T-cell (primary cell): ENCODE measurements around the gene KCNK1. TPM values are rescaled to one million over a fixed set of nuclear protein-coding genes. Genes with fewer than 3 reads are reported as not detected.
"Not testable (repeated sequence)": the region's sequence is repeated elsewhere in the genome, so short reads cannot be mapped to it uniquely, and the experiment has no call there.

Experiments used
- ATAC-seq, 4 experiments: fragments of 200-7000 bp in 3 of 4; fragments of 150-1000 bp in 1 of 4; cut with Tn5 transposase; replicated peaks in 1 of 4; 1 replicate in 3 of 4; 2 replicates in 1 of 4; pipeline ENCODE4 v1.10.0; 2021; ENCODE audit warnings: moderate library complexity in 3 of 4, mild to moderate bottlenecking in 2 of 4, moderate number of reproducible peaks in 1 of 4
- CTCF ChIA-PET, 2 donors: fragments of 300-600 bp; sonication (Branson Sonifier 250); formaldehyde crosslinking; loops; one replicate each; lab custom pipeline; 2022; ENCODE audit warnings: antibody characterized with exemption in 2 of 2; lab: Charles Lee
- POLR2A ChIA-PET, 2 donors: fragments of 300-600 bp; sonication (Branson Sonifier 250); formaldehyde crosslinking; loops; one replicate each; lab custom pipeline; 2022; ENCODE audit warnings: antibody characterized with exemption in 2 of 2; lab: Charles Lee
- DNase-seq, 35 experiments: peaks; one replicate each; pipeline versions ENCODE4 v3.0.0 to v3.0.0-alpha.2; 2013 to 2023
- H3K27ac ChIP-seq: one replicate; pipeline ENCODE4 v1.5.1; 2013; ENCODE audit warnings: low read length
- H3K27me3 ChIP-seq, 2 experiments: replicated peaks in 1 of 2; 1 replicate in 1 of 2; 2 replicates in 1 of 2; pipeline versions ENCODE4 v1.6.1 to v1.7.0; 2013; ENCODE audit warnings: low read length in 1 of 2, mixed read lengths in 1 of 2; ENCODE audit not compliant: control insufficient read depth in 2 of 2, insufficient read depth in 2 of 2; ENCODE audit errors: extremely low read depth in 1 of 2
- H3K36me3 ChIP-seq, 2 donors: 1 replicate in 1 of 2; 2 replicates in 1 of 2; pipeline versions ENCODE4 v1.6.1 to v1.7.0; 2013; ENCODE audit warnings: low read length in 1 of 2; ENCODE audit not compliant: control insufficient read depth in 2 of 2, insufficient read depth in 1 of 2; ENCODE audit errors: extremely low read depth in 1 of 2
- H3K4me1 ChIP-seq, 2 experiments: 1 replicate in 1 of 2; 2 replicates in 1 of 2; pipeline versions ENCODE4 v1.6.1 to v1.7.0; 2013; ENCODE audit warnings: low read length in 2 of 2, mixed read lengths in 1 of 2; ENCODE audit not compliant: insufficient read depth in 2 of 2, control insufficient read depth in 1 of 2; ENCODE audit errors: extremely low read depth in 1 of 2
- H3K4me3 ChIP-seq, 2 donors: 1 replicate in 1 of 2; 2 replicates in 1 of 2; pipeline versions ENCODE4 v1.5.1 to v1.7.0; 2013; ENCODE audit warnings: mild to moderate bottlenecking in 2 of 2, low read length in 1 of 2, moderate library complexity in 1 of 2; ENCODE audit not compliant: control insufficient read depth in 1 of 2; ENCODE audit errors: extremely low read depth in 1 of 2
- H3K9me3 ChIP-seq: 2 replicates; pipeline ENCODE4 v1.7.0; 2013
- H3K27ac Mint-ChIP-seq, 2 donors: one replicate each; pipeline ENCODE4 v1.8.0; 2020 to 2021; ENCODE audit warnings: mild to moderate bottlenecking in 2 of 2, mixed read lengths in 2 of 2
- H3K27me3 Mint-ChIP-seq, 2 donors: one replicate each; pipeline ENCODE4 v1.8.0; 2021 to 2022; ENCODE audit warnings: mixed read lengths in 2 of 2
- H3K36me3 Mint-ChIP-seq: one replicate; pipeline ENCODE4 v1.8.0; 2021; ENCODE audit warnings: mixed read lengths
- H3K4me1 Mint-ChIP-seq, 3 donors: one replicate each; pipeline ENCODE4 v1.8.0; 2020 to 2022; ENCODE audit warnings: mixed read lengths in 3 of 3, mild to moderate bottlenecking in 1 of 3
- H3K4me3 Mint-ChIP-seq, 3 donors: one replicate each; pipeline ENCODE4 v1.8.0; 2020 to 2022; ENCODE audit warnings: mild to moderate bottlenecking in 3 of 3, mixed read lengths in 3 of 3, moderate library complexity in 3 of 3
- H3K9me3 Mint-ChIP-seq, 3 donors: one replicate each; pipeline ENCODE4 v1.8.0; 2020 to 2022; ENCODE audit warnings: mixed read lengths in 3 of 3
- WGBS: methylation state at CpG from one replicate; pipeline ENCODE4 v1.1.5; 2013; ENCODE audit warnings: missing lambda C conversion rate; ENCODE audit not compliant: insufficient coverage; 5-methylcytosine and 5-hydroxymethylcytosine counted together
- total RNA-seq, 35 experiments: library from RNA in 6 of 35; stranded (reverse) in 6 of 35; fragments of 120-200 nt in 1 of 35; gene quantifications; one replicate each; pipeline versions ENCODE4 v1.2.1 to v1.2.4 and lab custom pipeline; 2013 to 2026

Gene KCNK1
- total RNA-seq, 5 donors from 2014 or later (not counting 1 experiment from before 2014, with no cell fraction given), result 0.26 to 0.76 (median 0.36) TPM; not detected in 2

DNA sequence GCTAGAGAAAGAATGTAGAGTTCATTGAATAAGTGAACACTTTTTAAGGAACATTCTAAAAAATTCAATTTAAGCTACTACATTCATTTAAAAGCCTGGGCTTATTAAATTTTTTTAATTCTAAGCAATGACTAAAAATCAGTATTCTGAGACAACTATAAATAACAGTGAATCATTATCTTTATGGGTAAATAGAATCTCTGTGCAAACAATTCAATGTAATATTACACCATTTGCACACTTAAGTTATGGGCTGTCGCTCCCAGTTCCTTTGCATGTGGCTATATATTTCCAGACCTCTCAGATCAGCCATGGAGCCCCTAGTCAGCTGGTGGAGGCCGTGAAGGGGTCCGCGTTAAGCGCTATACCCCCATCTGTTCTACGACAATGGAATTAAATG is 65.1 kb downstream of the KCNK1 start:
- H3K9me3 Mint-ChIP-seq, result peaks cover 0 to 4% (median 0%) of the 10 kb centered on the region in 3 donors
- POLR2A ChIA-PET, result no interaction called here
- CTCF ChIA-PET, result no interaction called here
- Histone ChIP-seq H3K4me1 (no peaks in the 10 kb centered on the region), H3K36me3 (no peaks in the 10 kb centered on the region), H3K4me3 (no peak overlapping the region), H3K9me3 (no peaks in the 10 kb centered on the region), H3K27ac (no peak overlapping the region), H3K27me3 (peaks cover 0 to 3% of the 10 kb centered on the region in 2 experiments)
- H3K4me3 Mint-ChIP-seq, result no peak overlapping the region
- DNase-seq (no peak), ATAC-seq (no peak)
- 89% methylated on average over 5 of the region's 6 CpGs for WGBS
- H3K27ac Mint-ChIP-seq, result no peak overlapping the region
- H3K36me3 Mint-ChIP-seq, result no peaks in the 10 kb centered on the region
- H3K27me3 Mint-ChIP-seq, result peaks cover under 1 to 10% of the 10 kb centered on the region in 2 donors
- H3K4me1 Mint-ChIP-seq, result no peaks in the 10 kb centered on the region

- H3K36me3 ChIP-seq, result no peaks in the 10 kb centered on the region
- no peaks in the 10 kb centered on the region for H3K4me1 ChIP-seq
- H3K4me3 ChIP-seq, result no peak overlapping the region
- H3K27ac ChIP-seq, result no peak overlapping the region
- peaks cover 0 to 3% of the 10 kb centered on the region in 2 experiments for H3K27me3 ChIP-seq
- no peaks in the 10 kb centered on the region for H3K4me1 Mint-ChIP-seq
- CTCF ChIA-PET, result no interaction called here
- peaks cover 0 to 5% of the 10 kb centered on the region in 2 donors for H3K27me3 Mint-ChIP-seq
- 76% methylated on average over 5 of the region's 12 CpGs for WGBS
- POLR2A ChIA-PET, result no interaction called here
- DNase-seq (no peak), ATAC-seq (no peak)
- H3K27ac Mint-ChIP-seq, result no peak overlapping the region
- H3K9me3 ChIP-seq, result no peaks in the 10 kb centered on the region
- no peak overlapping the region for H3K4me3 Mint-ChIP-seq
- H3K9me3 Mint-ChIP-seq, result peaks cover 0 to 4% (median 0%) of the 10 kb centered on the region in 3 donors
- H3K36me3 Mint-ChIP-seq, result no peaks in the 10 kb centered on the region
These were observed 65.9 kb downstream of the KCNK1 start for GRCh38 chr1:233679591-233680373.

- Mint-ChIP-seq H3K4me3 (no peak overlapping the region), H3K27me3 (peaks cover 0 to 5% of the 10 kb centered on the region in 2 donors), H3K36me3 (no peaks in the 10 kb centered on the region), H3K9me3 (no peaks in the 10 kb centered on the region), H3K4me1 (no peaks in the 10 kb centered on the region), H3K27ac (no peak overlapping the region)
- Histone ChIP-seq H3K27me3 (peaks cover 0 to 3% of the 10 kb centered on the region in 2 experiments), H3K4me3 (no peak overlapping the region), H3K4me1 (no peaks in the 10 kb centered on the region), H3K36me3 (no peaks in the 10 kb centered on the region), H3K9me3 (no peaks in the 10 kb centered on the region), H3K27ac (no peak overlapping the region)
- ChIA-PET CTCF (no interaction called here), POLR2A (no interaction called here)
- DNase-seq, result no peak
- no peak for ATAC-seq
- 100% methylated on average over 1 of the region's 1 CpG for WGBS
These were observed 67.4 kb downstream of the KCNK1 start for GRCh38 chr1:233681285-233681684.

DNA sequence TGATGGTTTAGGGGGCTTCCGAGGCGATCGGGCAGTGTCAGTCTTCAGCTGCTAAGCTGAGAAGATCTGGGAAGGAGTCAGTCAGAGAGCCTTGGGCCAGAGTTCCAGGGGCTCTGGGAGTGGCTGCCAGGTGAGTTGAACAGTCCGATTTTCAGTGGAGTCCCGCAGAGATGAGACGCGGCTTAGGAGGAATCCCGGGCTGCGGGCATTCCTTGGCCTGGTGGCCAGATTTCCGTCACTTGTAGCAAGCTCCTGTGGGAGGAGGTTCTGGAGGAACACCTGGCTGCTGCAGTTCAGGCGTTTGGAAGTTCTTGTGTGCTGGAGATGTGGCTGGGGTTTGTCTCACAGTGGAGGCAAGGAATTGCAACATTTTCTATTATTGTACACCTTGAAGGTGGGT is 72.7 kb downstream of the KCNK1 start:
- H3K36me3 ChIP-seq, H3K27ac Mint-ChIP-seq, H3K4me3 Mint-ChIP-seq, ATAC-seq, H3K4me1 Mint-ChIP-seq, H3K27me3 ChIP-seq, H3K36me3 Mint-ChIP-seq, H3K4me1 ChIP-seq, H3K27ac ChIP-seq, H3K9me3 Mint-ChIP-seq, POLR2A ChIA-PET, CTCF ChIA-PET, H3K4me3 ChIP-seq, H3K9me3 ChIP-seq, DNase-seq: not testable (repeated sequence)
- peaks cover 15 to 22% of the 10 kb centered on the region in 2 donors for H3K27me3 Mint-ChIP-seq
- WGBS, result no CpG with 5 or more reads among the region's 11 CpGs

DNA sequence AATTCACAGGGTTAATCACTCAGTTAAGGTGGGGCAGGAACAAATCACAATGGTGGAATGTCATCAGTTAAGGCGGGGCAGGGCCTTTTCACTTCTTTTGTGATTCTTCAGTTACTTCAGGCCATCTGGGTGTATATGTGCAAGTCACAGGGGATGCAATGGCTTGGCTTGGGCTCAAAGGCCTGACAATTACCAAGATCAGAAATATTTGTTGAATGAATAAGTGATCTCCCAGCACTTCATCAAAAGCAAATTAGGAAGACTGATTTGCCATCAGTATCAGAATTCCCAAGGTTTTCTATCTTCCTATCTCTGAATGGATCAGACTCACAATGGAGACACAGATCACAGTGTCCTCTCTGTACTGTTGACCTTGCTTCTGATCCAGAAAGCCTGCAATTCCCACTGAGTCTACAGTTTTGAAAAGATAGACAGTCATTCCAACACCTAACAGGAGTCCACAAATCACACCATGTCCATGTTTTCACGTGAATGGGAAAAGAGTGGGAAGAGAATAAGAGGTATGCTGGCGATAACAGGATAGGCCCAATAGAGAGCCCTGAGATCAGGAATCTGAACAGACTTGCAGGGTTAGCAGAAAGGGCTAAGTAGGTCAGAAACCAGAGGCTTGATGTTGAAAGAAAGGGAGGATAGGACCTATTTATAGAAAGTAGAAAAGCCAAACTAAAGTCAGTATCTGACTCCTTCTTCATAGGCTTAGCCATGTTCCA is 75.3 kb downstream of the KCNK1 start:
- CTCF ChIA-PET, result no interaction called here
- no peaks in the 10 kb centered on the region for H3K4me1 ChIP-seq
- no peak for DNase-seq
- H3K27ac ChIP-seq, result no peak overlapping the region
- WGBS, result 83% methylated on average over 1 of the region's 3 CpGs
- no peaks in the 10 kb centered on the region for H3K9me3 ChIP-seq
- H3K4me3 Mint-ChIP-seq, result no peak overlapping the region
- H3K27me3 Mint-ChIP-seq, result peaks cover 15 to 22% of the 10 kb centered on the region in 2 donors
- H3K27me3 ChIP-seq, result no peaks in the 10 kb centered on the region
- H3K36me3 Mint-ChIP-seq, result no peaks in the 10 kb centered on the region
- no peaks in the 10 kb centered on the region for H3K4me1 Mint-ChIP-seq
- H3K27ac Mint-ChIP-seq, result no peak overlapping the region
- H3K36me3 ChIP-seq, result no peaks in the 10 kb centered on the region
- H3K9me3 Mint-ChIP-seq, result no peaks in the 10 kb centered on the region
- no peak overlapping the region for H3K4me3 ChIP-seq
- POLR2A ChIA-PET, result no interaction called here
- no peak for ATAC-seq

DNA sequence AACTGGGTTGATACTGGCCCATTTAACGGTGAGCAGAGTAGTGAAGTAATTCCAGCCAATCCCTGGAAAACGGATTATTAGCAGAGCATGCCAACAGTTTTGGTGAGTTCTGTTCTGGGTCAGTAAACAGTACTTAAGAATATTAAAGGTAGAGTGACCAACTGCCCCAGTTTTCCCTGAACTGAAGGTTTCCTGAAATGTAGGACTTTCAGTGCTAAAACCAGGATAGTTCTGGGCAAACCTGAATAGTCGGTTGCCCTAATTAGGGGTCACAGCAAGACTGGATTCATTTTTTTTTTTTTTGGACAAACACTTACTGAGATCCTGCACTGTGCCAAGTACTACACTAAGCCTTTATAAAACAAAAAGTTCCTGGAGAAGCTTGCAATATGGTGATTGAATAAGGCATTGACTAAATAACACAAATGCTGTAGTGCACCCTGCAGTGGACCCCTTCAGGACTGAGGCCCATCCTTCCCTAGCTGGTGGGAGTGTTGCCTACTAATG is 75.9 kb downstream of the KCNK1 start:
- H3K4me3 Mint-ChIP-seq, result no peak overlapping the region

More for the DNA sequence above, 75.9 kb downstream of the KCNK1 start:
- no peaks in the 10 kb centered on the region for H3K27me3 ChIP-seq
- H3K9me3 Mint-ChIP-seq, result no peaks in the 10 kb centered on the region
- no peak overlapping the region for H3K27ac ChIP-seq
- H3K4me3 ChIP-seq, result no peak overlapping the region
- DNase-seq, result no peak
- no peaks in the 10 kb centered on the region for H3K36me3 Mint-ChIP-seq
- H3K36me3 ChIP-seq, result no peaks in the 10 kb centered on the region
- no peaks in the 10 kb centered on the region for H3K9me3 ChIP-seq
- no peak for ATAC-seq
- 86% methylated on average over 1 of the region's 3 CpGs for WGBS
- H3K4me1 Mint-ChIP-seq, result no peaks in the 10 kb centered on the region
- no peak overlapping the region for H3K27ac Mint-ChIP-seq
- ChIA-PET POLR2A (no interaction called here), CTCF (no interaction called here)
- peaks cover 15 to 22% of the 10 kb centered on the region in 2 donors for H3K27me3 Mint-ChIP-seq
- no peaks in the 10 kb centered on the region for H3K4me1 ChIP-seq
